Neural cell (in vitro differentiated cells): ENCODE results near the gene BCL6B. TPM values are rescaled to one million over a fixed set of nuclear protein-coding genes. Genes with fewer than 3 reads are reported as not detected.

Experiments
- H2AFZ ChIP-seq: fragments of 200-600, 300-800 bp; sonication (generic), shearing (Covaris generic); 2 replicates; pipeline ENCODE4 v1.6.0; 2014; ENCODE audit warnings: low read depth, mild to moderate bottlenecking, antibody characterized with exemption, low read length, moderate library complexity
- H3F3A ChIP-seq: fragments of 200-600 bp; shearing (Covaris generic); 2 replicates; pipeline ENCODE4 v1.6.1; 2016; ENCODE audit warnings: mild to moderate bottlenecking, moderate library complexity, mixed read lengths, antibody characterized with exemption, low read length; ENCODE audit not compliant: insufficient read depth, poor library complexity, severe bottlenecking
- H3K27ac ChIP-seq: fragments of 200-600, 300-800 bp; sonication (generic), shearing (Covaris generic); 2 replicates; pipeline ENCODE4 v1.5.1; 2014; ENCODE audit warnings: mild to moderate bottlenecking, low read length, moderate library complexity
- H3K27me3 ChIP-seq: fragments of 300-800, 200-600 bp; sonication (generic), shearing (Covaris generic); 2 replicates; pipeline ENCODE4 v1.6.0; 2014; ENCODE audit warnings: mild to moderate bottlenecking, low read depth, low read length, moderate library complexity; ENCODE audit not compliant: insufficient read depth
- H3K36me3 ChIP-seq: fragments of 300-800, 200-600 bp; sonication (generic), shearing (Covaris generic); 2 replicates; pipeline ENCODE4 v1.5.1; 2014; ENCODE audit warnings: mild to moderate bottlenecking, antibody characterized with exemption, low read length, moderate library complexity; ENCODE audit not compliant: insufficient read depth
- H3K4me2 ChIP-seq: fragments of 300-800, 200-600 bp; sonication (generic), shearing (Covaris generic); 2 replicates; pipeline ENCODE4 v1.6.0; 2014; ENCODE audit warnings: mild to moderate bottlenecking, low read length
- H3K4me3 ChIP-seq: fragments of 300-800, 200-600 bp; sonication (generic), shearing (Covaris generic); 2 replicates; pipeline ENCODE4 v1.5.1; 2014; ENCODE audit warnings: mild to moderate bottlenecking, low read length, moderate library complexity
- H3K79me2 ChIP-seq: fragments of 200-600 bp; shearing (Covaris generic); replicated peaks from 2 replicates; pipeline ENCODE4 v1.6.0; 2014; ENCODE audit warnings: mild to moderate bottlenecking, low read length, moderate library complexity; ENCODE audit not compliant: insufficient read depth
- H3K9ac ChIP-seq: fragments of 300-800, 200-600 bp; sonication (generic), shearing (Covaris generic); 2 replicates; pipeline ENCODE4 v1.6.1; 2016; ENCODE audit warnings: mild to moderate bottlenecking, low read length, mixed read lengths
- H3K9me2 ChIP-seq: fragments of 200-600 bp; shearing (Covaris generic); 2 replicates; pipeline ENCODE4 v1.6.1; 2016; ENCODE audit warnings: mild to moderate bottlenecking, low read length, mixed read lengths; ENCODE audit not compliant: insufficient read depth
- H3K9me3 ChIP-seq: fragments of 200-600, 300-800 bp; sonication (generic), shearing (Covaris generic); 2 replicates; pipeline ENCODE4 v1.6.1; 2016; ENCODE audit warnings: mild to moderate bottlenecking, mixed run types, low read length, moderate library complexity, mixed read lengths
- H4K20me1 ChIP-seq: fragments of 200-600 bp; shearing (Covaris generic); 2 replicates; pipeline ENCODE4 v1.6.1; 2016; ENCODE audit warnings: mild to moderate bottlenecking, mixed run types; ENCODE audit not compliant: insufficient read depth
- EP300 ChIP-seq: fragments of 450-650 bp; conservative IDR thresholded peaks from 2 replicates; pipeline ENCODE4 v1.6.1; 2014; ENCODE audit warnings: antibody characterized with exemption, mild to moderate bottlenecking, moderate library complexity; ENCODE audit not compliant: poor library complexity, severe bottlenecking
- EZH2 ChIP-seq: fragments of 200-600, 300-800 bp; shearing (Covaris generic), sonication (generic); IDR thresholded peaks from 2 replicates; pipeline ENCODE4 v1.6.1; 2014; ENCODE audit warnings: antibody characterized with exemption, low read length, borderline replicate concordance, mild to moderate bottlenecking; ENCODE audit not compliant: insufficient read depth, poor library complexity, severe bottlenecking
- MXI1 ChIP-seq: fragments of 450-650 bp; conservative IDR thresholded peaks from 2 replicates; pipeline ENCODE4 v1.6.1; 2014; ENCODE audit warnings: antibody characterized with exemption, mild to moderate bottlenecking; ENCODE audit not compliant: poor library complexity, severe bottlenecking
- POLR2AphosphoS5 ChIP-seq: IDR thresholded peaks from 2 replicates; pipeline ENCODE4 v1.6.1; 2012
- RAD21 ChIP-seq: fragments of 450-650 bp; conservative IDR thresholded peaks from 2 replicates; pipeline ENCODE4 v1.6.1; 2014; ENCODE audit warnings: antibody characterized with exemption, mild to moderate bottlenecking, moderate library complexity
- SMC3 ChIP-seq: fragments of 450-650 bp; conservative IDR thresholded peaks from 2 replicates; pipeline ENCODE4 v1.6.1; 2014; ENCODE audit warnings: antibody characterized with exemption, mild to moderate bottlenecking, moderate library complexity; ENCODE audit not compliant: poor library complexity
- TAF1 ChIP-seq: IDR thresholded peaks from 2 replicates; pipeline ENCODE4 v1.6.1; 2012; ENCODE audit warnings: low read depth
- polyA plus RNA-seq: library from polyadenylated mRNA; depleted of rRNA; stranded (reverse); fragments of >200 nt; gene quantifications from 2 replicates; pipeline ENCODE4 v1.2.3, GENCODE V29; 2014
- TF ChIP-seq, protein P1 (sequence below): fragments of 450-650 bp; IDR thresholded peaks from 2 replicates; pipeline ENCODE4 v1.5.1; 2014; ENCODE audit warnings: antibody characterized with exemption, mild to moderate bottlenecking, moderate library complexity; ENCODE audit not compliant: poor library complexity, severe bottlenecking
- TF ChIP-seq, protein P2 (sequence below): IDR thresholded peaks from 2 replicates; pipeline ENCODE4 v1.6.1; 2012; ENCODE audit warnings: borderline replicate concordance

The BCL6B gene
- polyA plus RNA-seq, 1 donor from 2014 or later: not detected

DNA sequence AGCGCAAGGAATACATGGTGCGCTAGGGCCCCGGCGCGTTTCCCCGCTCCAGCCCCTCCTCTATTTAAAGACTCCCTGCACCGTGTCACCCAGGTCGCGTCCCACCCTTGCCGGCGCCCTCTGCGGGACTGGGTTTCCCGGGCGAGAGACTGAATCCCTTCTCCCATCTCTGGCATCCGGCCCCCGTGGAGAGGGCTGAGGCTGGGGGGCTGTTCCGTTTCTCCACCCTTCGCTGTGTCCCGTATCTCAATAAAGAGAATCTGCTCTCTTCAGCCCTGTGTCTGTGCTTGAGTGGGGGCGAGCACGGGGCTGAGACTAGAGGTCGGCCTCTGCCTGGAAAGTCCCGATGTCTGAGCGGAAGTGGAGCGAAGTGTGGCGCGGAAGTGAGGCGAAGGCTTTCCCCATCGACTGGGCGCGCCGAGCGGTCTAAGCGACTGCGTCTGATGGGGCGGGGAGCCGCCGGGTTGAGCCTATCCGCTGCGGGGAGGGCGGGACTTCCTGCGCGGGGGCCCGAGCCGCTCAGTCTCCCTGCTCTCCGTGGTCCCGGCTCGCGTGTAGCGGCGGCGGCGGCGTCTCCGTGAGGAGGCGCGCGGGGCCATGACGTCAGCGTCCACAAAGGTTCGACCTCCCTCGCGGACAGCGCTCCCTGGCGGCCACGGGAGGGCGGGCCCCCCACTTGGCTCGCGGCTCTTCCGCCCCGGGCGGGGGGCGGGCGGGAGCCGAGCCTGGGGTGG is 8.4 kb upstream of the BCL6B start:
- H3K9me2 ChIP-seq: no peaks in the 10 kb centered on the region
- H3K4me3 ChIP-seq: peak overlapping the region; percentile 81
- no peaks in the 10 kb centered on the region for H3F3A ChIP-seq
- H3K4me2 ChIP-seq: peak overlapping the region; percentile 99
- no peaks in the 10 kb centered on the region for H3K9me3 ChIP-seq
- no peaks in the 10 kb centered on the region for H3K27me3 ChIP-seq
- H3K79me2 ChIP-seq: peaks cover 28% of the 10 kb centered on the region
- TF ChIP-seq EP300: peak; percentile 67
- TF ChIP-seq RAD21: no peak
- no peak for TF ChIP-seq EZH2
- TF ChIP-seq POLR2AphosphoS5: peak; percentile 83
- TF ChIP-seq MXI1: peak; percentile 80
- TF ChIP-seq, protein P1, sequence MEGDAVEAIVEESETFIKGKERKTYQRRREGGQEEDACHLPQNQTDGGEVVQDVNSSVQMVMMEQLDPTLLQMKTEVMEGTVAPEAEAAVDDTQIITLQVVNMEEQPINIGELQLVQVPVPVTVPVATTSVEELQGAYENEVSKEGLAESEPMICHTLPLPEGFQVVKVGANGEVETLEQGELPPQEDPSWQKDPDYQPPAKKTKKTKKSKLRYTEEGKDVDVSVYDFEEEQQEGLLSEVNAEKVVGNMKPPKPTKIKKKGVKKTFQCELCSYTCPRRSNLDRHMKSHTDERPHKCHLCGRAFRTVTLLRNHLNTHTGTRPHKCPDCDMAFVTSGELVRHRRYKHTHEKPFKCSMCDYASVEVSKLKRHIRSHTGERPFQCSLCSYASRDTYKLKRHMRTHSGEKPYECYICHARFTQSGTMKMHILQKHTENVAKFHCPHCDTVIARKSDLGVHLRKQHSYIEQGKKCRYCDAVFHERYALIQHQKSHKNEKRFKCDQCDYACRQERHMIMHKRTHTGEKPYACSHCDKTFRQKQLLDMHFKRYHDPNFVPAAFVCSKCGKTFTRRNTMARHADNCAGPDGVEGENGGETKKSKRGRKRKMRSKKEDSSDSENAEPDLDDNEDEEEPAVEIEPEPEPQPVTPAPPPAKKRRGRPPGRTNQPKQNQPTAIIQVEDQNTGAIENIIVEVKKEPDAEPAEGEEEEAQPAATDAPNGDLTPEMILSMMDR: peak; percentile 71
- TF ChIP-seq SMC3: peak; percentile 12
- TF ChIP-seq, protein P2, sequence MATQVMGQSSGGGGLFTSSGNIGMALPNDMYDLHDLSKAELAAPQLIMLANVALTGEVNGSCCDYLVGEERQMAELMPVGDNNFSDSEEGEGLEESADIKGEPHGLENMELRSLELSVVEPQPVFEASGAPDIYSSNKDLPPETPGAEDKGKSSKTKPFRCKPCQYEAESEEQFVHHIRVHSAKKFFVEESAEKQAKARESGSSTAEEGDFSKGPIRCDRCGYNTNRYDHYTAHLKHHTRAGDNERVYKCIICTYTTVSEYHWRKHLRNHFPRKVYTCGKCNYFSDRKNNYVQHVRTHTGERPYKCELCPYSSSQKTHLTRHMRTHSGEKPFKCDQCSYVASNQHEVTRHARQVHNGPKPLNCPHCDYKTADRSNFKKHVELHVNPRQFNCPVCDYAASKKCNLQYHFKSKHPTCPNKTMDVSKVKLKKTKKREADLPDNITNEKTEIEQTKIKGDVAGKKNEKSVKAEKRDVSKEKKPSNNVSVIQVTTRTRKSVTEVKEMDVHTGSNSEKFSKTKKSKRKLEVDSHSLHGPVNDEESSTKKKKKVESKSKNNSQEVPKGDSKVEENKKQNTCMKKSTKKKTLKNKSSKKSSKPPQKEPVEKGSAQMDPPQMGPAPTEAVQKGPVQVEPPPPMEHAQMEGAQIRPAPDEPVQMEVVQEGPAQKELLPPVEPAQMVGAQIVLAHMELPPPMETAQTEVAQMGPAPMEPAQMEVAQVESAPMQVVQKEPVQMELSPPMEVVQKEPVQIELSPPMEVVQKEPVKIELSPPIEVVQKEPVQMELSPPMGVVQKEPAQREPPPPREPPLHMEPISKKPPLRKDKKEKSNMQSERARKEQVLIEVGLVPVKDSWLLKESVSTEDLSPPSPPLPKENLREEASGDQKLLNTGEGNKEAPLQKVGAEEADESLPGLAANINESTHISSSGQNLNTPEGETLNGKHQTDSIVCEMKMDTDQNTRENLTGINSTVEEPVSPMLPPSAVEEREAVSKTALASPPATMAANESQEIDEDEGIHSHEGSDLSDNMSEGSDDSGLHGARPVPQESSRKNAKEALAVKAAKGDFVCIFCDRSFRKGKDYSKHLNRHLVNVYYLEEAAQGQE: peak; percentile 57
- TF ChIP-seq TAF1: peak; percentile 51
- no peaks in the 10 kb centered on the region for H3K36me3 ChIP-seq
- H4K20me1 ChIP-seq: no peaks in the 10 kb centered on the region
- peak overlapping the region; percentile 97 for H3K9ac ChIP-seq
- H3K27ac ChIP-seq: peak overlapping the region; percentile 91
- peak overlapping the region; percentile 51 for H2AFZ ChIP-seq

DNA sequence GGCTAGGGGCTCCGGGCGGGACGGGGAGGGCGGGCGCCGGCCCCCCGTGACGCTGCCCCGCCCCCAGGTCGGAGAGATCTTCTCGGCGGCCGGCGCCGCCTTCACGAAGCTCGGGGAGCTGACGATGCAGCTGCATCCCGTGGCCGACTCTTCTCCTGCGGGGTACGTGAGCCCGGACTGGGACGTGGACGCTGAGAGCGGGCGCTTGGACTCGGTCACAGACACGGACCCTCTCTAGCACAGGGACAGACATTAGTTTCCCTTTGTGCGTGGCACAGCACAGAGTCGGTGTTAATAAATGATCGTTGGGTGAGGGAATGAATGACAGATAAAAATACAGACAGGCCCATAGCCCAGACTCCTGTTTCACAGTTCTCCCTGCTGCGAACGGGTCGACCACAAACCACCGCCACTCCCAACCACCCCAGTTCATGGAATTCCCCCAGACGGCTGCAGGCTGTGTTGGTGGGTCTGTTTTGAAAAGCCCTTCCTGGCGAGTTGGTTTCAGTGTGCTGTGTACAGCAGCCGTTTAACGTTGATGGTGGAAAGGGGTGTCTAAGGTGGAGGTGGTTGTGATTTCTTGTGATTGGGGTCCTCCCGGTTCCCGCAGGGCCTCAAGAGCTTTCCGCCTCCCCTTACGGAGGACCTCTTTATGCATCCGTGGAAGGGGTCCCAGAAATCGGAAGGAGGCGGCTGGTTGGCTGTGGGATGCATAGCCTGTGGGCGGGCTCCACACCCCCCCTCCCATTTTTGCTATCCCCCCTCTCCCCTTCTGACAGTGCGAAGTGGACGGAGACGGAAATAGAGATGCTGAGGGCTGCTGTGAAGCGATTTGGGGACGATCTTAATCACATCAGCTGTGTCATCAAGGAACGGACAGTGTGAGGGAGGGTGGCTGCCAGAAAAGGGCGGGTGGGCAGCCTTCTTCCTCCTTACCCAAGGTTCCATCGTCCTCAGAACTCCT is 7.6 kb upstream of the BCL6B start:
- Histone ChIP-seq H4K20me1 (no peaks in the 10 kb centered on the region), H3K9me2 (no peaks in the 10 kb centered on the region), H3K36me3 (no peaks in the 10 kb centered on the region), H3K79me2 (peaks cover 28% of the 10 kb centered on the region), H3K9ac (peak overlapping the region; percentile 97), H3K9me3 (no peaks in the 10 kb centered on the region), H3K4me3 (peak overlapping the region; percentile 81), H2AFZ (peak overlapping the region; percentile 67), H3K27me3 (no peaks in the 10 kb centered on the region), H3F3A (no peaks in the 10 kb centered on the region), H3K27ac (peak overlapping the region; percentile 91), H3K4me2 (peak overlapping the region; percentile 77)
- TF ChIP-seq EZH2 (no peak), POLR2AphosphoS5 (no peak), TAF1 (no peak), MXI1 (no peak), SMC3 (no peak), EP300 (no peak), RAD21 (no peak)
- TF ChIP-seq, protein P1: no peak
- TF ChIP-seq, protein P2: no peak
